Activated T-cell treated with anti-CD3 and anti-CD28 coated beads, Interleukin-2, amount 50 U/mL, for 4 hours (primary cell): ENCODE measurements around the gene PKD2. TPM values are rescaled to one million over a fixed set of nuclear protein-coding genes. Genes with fewer than 3 reads are reported as not detected.
"Not testable (repeated sequence)": the region's sequence is repeated elsewhere in the genome, so short reads cannot be mapped to it uniquely, and the experiment has no call there.

ENCODE experiments used
- ATAC-seq, 2 donors: fragments of 200-7000 bp; cut with Tn5 transposase; one replicate each; pipeline ENCODE4 v1.10.0; 2021
- DNase-seq: peaks from one replicate; pipeline ENCODE4 v3.0.0-alpha.2; 2020
- H3K27me3 Mint-ChIP-seq: one replicate; pipeline ENCODE4 v1.8.0; 2021; ENCODE audit warnings: low read depth, mixed read lengths
- H3K36me3 Mint-ChIP-seq: one replicate; pipeline ENCODE4 v1.8.0; 2022; ENCODE audit warnings: mixed read lengths; ENCODE audit not compliant: insufficient read depth
- H3K4me1 Mint-ChIP-seq: one replicate; pipeline ENCODE4 v1.8.0; 2021; ENCODE audit warnings: low read depth, mixed read lengths
- H3K4me3 Mint-ChIP-seq: one replicate; pipeline ENCODE4 v1.8.0; 2021; ENCODE audit warnings: mild to moderate bottlenecking, moderate library complexity, mixed read lengths
- H3K9me3 Mint-ChIP-seq: one replicate; pipeline ENCODE4 v1.8.0; 2021; ENCODE audit warnings: mixed read lengths
- total RNA-seq, 3 donors: library from RNA; stranded (reverse); gene quantifications; one replicate each; pipeline ENCODE4 v1.2.1, GENCODE V29; 2021

The PKD2 gene
- total RNA-seq, 3 donors from 2014 or later: 2.8 to 6.0 (median 4.2) TPM

GRCh38 chr4:87979810-87980209, 27.6 kb upstream of the PKD2 start:
- no peak overlapping the region for H3K4me3 Mint-ChIP-seq
- H3K9me3 Mint-ChIP-seq: no peaks in the 10 kb centered on the region
- no peak for ATAC-seq
- no peaks in the 10 kb centered on the region for H3K36me3 Mint-ChIP-seq
- peaks cover 34% of the 10 kb centered on the region for H3K27me3 Mint-ChIP-seq
- H3K4me1 Mint-ChIP-seq: peaks cover 5% of the 10 kb centered on the region
- DNase-seq: no peak

DNA sequence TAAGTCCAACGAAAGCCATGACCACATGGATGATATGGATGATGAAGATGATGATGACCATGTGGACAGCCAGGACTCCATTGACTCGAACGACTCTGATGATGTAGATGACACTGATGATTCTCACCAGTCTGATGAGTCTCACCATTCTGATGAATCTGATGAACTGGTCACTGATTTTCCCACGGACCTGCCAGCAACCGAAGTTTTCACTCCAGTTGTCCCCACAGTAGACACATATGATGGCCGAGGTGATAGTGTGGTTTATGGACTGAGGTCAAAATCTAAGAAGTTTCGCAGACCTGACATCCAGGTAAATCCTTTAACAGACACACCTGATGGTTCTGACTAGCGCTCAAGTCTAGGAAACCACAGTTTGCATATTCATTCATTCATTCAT, 25.9 kb upstream of the PKD2 start:
- no peak for ATAC-seq
- peaks cover 34% of the 10 kb centered on the region for H3K27me3 Mint-ChIP-seq
- no peaks in the 10 kb centered on the region for H3K9me3 Mint-ChIP-seq
- no peaks in the 10 kb centered on the region for H3K4me1 Mint-ChIP-seq
- H3K4me3 Mint-ChIP-seq: no peak overlapping the region
- DNase-seq: no peak
- no peaks in the 10 kb centered on the region for H3K36me3 Mint-ChIP-seq

DNA sequence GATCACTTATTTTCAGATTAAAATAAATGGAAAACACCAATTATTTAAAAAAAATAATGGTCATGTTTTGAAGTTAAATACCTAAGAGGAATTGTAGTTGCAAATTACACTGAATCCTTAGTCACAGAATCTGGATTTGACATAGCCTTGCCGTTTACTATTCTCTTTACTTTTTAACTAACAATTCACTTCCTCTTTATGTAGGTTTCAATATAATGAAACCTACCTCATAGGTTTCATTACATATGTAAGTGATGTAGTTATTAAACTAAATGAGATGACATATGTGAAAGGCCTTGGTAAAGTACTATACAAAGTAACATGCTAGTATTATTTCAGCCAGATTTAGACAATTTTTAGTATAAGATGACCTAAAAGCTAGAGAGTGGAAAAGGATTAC, 25.4 kb upstream of the PKD2 start:
- H3K36me3 Mint-ChIP-seq: no peaks in the 10 kb centered on the region
- DNase-seq (no peak), ATAC-seq (no peak)
- peaks cover 30% of the 10 kb centered on the region for H3K27me3 Mint-ChIP-seq
- no peaks in the 10 kb centered on the region for H3K9me3 Mint-ChIP-seq
- no peaks in the 10 kb centered on the region for H3K4me1 Mint-ChIP-seq
- H3K4me3 Mint-ChIP-seq: no peak overlapping the region

DNA sequence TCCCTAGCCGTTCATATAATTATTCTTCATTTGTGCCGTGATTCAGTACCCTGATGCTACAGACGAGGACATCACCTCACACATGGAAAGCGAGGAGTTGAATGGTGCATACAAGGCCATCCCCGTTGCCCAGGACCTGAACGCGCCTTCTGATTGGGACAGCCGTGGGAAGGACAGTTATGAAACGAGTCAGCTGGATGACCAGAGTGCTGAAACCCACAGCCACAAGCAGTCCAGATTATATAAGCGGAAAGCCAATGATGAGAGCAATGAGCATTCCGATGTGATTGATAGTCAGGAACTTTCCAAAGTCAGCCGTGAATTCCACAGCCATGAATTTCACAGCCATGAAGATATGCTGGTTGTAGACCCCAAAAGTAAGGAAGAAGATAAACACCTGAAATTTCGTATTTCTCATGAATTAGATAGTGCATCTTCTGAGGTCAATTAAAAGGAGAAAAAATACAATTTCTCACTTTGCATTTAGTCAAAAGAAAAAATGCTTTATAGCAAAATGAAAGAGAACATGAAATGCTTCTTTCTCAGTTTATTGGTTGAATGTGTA, 24.9 kb upstream of the PKD2 start:
- DNase-seq (no peak), ATAC-seq (no peak)
- Mint-ChIP-seq H3K9me3 (no peaks in the 10 kb centered on the region), H3K4me1 (no peaks in the 10 kb centered on the region), H3K36me3 (no peaks in the 10 kb centered on the region), H3K27me3 (peaks cover 27% of the 10 kb centered on the region), H3K4me3 (no peak overlapping the region)

- Mint-ChIP-seq H3K36me3 (no peaks in the 10 kb centered on the region), H3K4me3 (no peak overlapping the region), H3K27me3 (peaks cover 24% of the 10 kb centered on the region), H3K9me3 (no peaks in the 10 kb centered on the region), H3K4me1 (no peaks in the 10 kb centered on the region)
- no peak for DNase-seq
- no peak for ATAC-seq
These were observed 23.4 kb upstream of the PKD2 start for GRCh38 chr4:87983996-87984395.

GRCh38 chr4:87985097-87985886, 22.1 kb upstream of the PKD2 start:
- peak; percentile 7 for DNase-seq
- no peaks in the 10 kb centered on the region for H3K4me1 Mint-ChIP-seq
- ATAC-seq: peak; percentile 58 to 82
- no peak overlapping the region for H3K4me3 Mint-ChIP-seq
- peaks cover 22% of the 10 kb centered on the region for H3K27me3 Mint-ChIP-seq
- no peaks in the 10 kb centered on the region for H3K9me3 Mint-ChIP-seq
- H3K36me3 Mint-ChIP-seq: no peaks in the 10 kb centered on the region

DNA sequence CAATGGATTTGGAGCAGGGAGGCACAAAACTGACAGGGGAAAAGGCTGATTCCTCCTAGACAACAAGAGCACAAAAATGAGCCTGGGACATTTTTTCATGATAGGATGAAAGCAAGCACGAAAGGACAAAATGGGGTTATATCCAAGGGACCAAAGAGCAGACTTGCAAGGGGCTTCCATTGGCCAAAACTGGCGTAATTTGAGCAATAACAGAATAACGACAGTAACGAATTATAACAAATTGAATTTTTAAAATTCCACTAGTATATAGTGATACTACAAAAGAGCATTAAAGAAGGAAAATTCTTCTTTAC, 21.6 kb upstream of the PKD2 start:
- H3K4me3 Mint-ChIP-seq: no peak overlapping the region

GRCh38 chr4:87986508-87986907, 20.9 kb upstream of the PKD2 start:
- no peaks in the 10 kb centered on the region for H3K9me3 Mint-ChIP-seq
- peaks cover 20% of the 10 kb centered on the region for H3K27me3 Mint-ChIP-seq
- no peak overlapping the region for H3K4me3 Mint-ChIP-seq
- no peak for DNase-seq
- no peaks in the 10 kb centered on the region for H3K36me3 Mint-ChIP-seq
- peaks cover 4% of the 10 kb centered on the region for H3K4me1 Mint-ChIP-seq
- no peak for ATAC-seq

More for the DNA sequence above, 21.6 kb upstream of the PKD2 start:
- Mint-ChIP-seq H3K27me3 (peaks cover 22% of the 10 kb centered on the region), H3K4me1 (peaks cover 2% of the 10 kb centered on the region), H3K36me3 (no peaks in the 10 kb centered on the region), H3K9me3 (no peaks in the 10 kb centered on the region)
- ATAC-seq (no peak), DNase-seq (no peak)

DNA sequence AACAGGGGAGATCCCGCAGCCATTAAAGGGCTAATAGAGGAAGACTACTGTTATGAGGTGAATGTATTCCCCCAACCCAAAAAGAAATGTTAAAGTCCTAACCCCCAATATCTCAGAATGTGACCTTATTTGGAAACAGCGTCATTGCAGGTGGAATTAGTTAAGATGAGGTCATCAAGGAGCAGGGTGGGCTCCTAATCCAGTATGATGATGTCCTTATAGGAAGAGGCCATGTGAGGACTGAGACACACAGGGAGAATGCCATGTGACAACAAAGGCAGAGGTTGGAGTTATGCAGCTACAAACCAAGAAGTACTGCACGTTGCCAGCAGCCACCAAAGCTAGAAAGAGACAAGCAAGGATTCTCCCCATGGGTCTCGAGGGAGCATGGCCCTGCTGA, 17.7 kb upstream of the PKD2 start:
- no peaks in the 10 kb centered on the region for H3K9me3 Mint-ChIP-seq
- no peak overlapping the region for H3K4me3 Mint-ChIP-seq
- ATAC-seq: no peak
- H3K27me3 Mint-ChIP-seq: peaks cover 8% of the 10 kb centered on the region
- no peak for DNase-seq
- H3K4me1 Mint-ChIP-seq: peaks cover 8% of the 10 kb centered on the region
- H3K36me3 Mint-ChIP-seq: no peaks in the 10 kb centered on the region

DNA sequence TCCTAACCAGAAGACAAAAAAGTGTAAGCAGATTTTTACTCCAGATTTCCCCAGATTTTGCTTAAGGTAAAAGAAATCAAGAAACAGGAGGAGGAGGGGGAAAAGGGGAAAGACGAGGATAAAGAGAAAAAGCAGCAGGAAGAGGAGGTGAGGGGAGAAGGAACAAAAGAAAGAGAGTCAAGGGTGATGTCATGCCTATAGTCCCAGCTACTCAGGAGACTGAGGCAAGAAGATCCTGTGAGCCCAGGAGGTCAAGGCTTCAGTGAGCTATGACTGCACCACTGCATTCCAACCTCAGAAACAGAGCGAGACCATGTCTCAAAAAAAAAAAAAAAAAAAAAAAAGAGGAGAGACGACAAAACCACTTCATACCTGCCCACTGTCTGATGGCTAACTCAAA, 12.0 kb upstream of the PKD2 start:
- H3K4me3 Mint-ChIP-seq: no peak overlapping the region
- no peaks in the 10 kb centered on the region for H3K36me3 Mint-ChIP-seq
- H3K9me3 Mint-ChIP-seq: no peaks in the 10 kb centered on the region
- H3K4me1 Mint-ChIP-seq: peaks cover 7% of the 10 kb centered on the region
- ATAC-seq: no peak
- no peak for DNase-seq
- H3K27me3 Mint-ChIP-seq: peaks cover 3% of the 10 kb centered on the region

GRCh38 chr4:87999191-87999691, 8.2 kb upstream of the PKD2 start:
- ATAC-seq, H3K27me3 Mint-ChIP-seq, H3K36me3 Mint-ChIP-seq, DNase-seq, H3K4me3 Mint-ChIP-seq, H3K4me1 Mint-ChIP-seq, H3K9me3 Mint-ChIP-seq: not testable (repeated sequence)

DNA sequence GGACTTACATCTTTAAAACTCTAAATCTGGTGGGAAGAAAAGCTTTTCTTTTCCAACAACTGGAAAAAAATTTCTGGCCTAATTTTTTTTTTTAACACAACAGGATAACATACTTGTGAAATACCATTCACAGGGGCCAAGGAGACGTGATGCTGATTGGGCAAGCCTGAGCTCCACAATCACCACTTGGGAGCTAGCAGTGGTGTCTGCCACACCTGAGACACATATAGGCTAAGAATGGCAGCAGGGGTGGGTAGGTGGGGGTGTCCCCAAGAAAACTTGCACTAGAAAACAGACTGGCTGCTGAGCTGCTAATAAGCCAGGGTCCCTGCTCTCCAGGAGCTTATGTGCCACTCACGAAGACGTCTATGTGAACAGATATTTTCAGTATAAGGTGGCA, 5.6 kb upstream of the PKD2 start:
- DNase-seq: no peak
- H3K36me3 Mint-ChIP-seq: no peaks in the 10 kb centered on the region
- H3K4me1 Mint-ChIP-seq: peaks cover 4% of the 10 kb centered on the region
- no peaks in the 10 kb centered on the region for H3K9me3 Mint-ChIP-seq
- no peak overlapping the region for H3K4me3 Mint-ChIP-seq
- no peak for ATAC-seq
- peaks cover 7% of the 10 kb centered on the region for H3K27me3 Mint-ChIP-seq

GRCh38 chr4:88002786-88003185, 4.6 kb upstream of the PKD2 start:
- no peak for ATAC-seq
- Mint-ChIP-seq H3K27me3 (peaks cover 7% of the 10 kb centered on the region), H3K36me3 (no peaks in the 10 kb centered on the region), H3K4me1 (peaks cover 4% of the 10 kb centered on the region), H3K9me3 (no peaks in the 10 kb centered on the region), H3K4me3 (no peak overlapping the region)
- DNase-seq: no peak

- H3K36me3 Mint-ChIP-seq: no peaks in the 10 kb centered on the region
- peaks cover 4% of the 10 kb centered on the region for H3K4me1 Mint-ChIP-seq
- no peak for DNase-seq
- H3K27me3 Mint-ChIP-seq: peaks cover 7% of the 10 kb centered on the region
- H3K4me3 Mint-ChIP-seq: no peak overlapping the region
- ATAC-seq: no peak
- no peaks in the 10 kb centered on the region for H3K9me3 Mint-ChIP-seq
These were observed 4.2 kb upstream of the PKD2 start for GRCh38 chr4:88003261-88003660.

- DNase-seq: no peak
- no peak overlapping the region for H3K4me3 Mint-ChIP-seq
- peaks cover 10% of the 10 kb centered on the region for H3K27me3 Mint-ChIP-seq
- H3K4me1 Mint-ChIP-seq: peaks cover 14% of the 10 kb centered on the region
- no peaks in the 10 kb centered on the region for H3K9me3 Mint-ChIP-seq
- no peak for ATAC-seq
- no peaks in the 10 kb centered on the region for H3K36me3 Mint-ChIP-seq
These were observed 2.4 kb upstream of the PKD2 start for GRCh38 chr4:88005076-88005475.
